ENCODE results near the gene GYG2.
"Not testable (repeated sequence)": the region's sequence is repeated elsewhere in the genome, so short reads cannot be mapped to it uniquely, and the experiment has no call there.

The GYG2 gene

DNA sequence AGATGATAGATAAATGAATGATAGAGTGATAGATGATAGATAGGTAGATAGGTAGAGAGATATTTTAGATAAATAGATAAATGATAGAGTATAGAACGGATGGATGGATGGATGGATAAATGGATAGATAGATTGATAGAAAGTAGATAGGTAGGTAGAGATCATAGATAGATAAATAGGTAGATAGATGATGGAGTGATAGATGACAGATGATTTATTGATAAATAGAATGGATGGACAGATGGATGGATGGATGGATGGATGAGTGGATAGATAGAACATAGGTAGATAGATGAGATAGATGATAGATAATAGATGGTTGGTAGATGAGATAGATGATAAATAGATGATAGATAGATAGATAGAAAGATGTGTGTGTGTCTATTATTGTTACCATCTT is 50.9 kb downstream of the GYG2 start:
- no peak for DNase-seq (ENCODE audit: low read depth)
- H3K4me3 ChIP-seq (ENCODE audit: low read depth, low read length), result no peak overlapping the region
- TF ChIP-seq, protein P1, sequence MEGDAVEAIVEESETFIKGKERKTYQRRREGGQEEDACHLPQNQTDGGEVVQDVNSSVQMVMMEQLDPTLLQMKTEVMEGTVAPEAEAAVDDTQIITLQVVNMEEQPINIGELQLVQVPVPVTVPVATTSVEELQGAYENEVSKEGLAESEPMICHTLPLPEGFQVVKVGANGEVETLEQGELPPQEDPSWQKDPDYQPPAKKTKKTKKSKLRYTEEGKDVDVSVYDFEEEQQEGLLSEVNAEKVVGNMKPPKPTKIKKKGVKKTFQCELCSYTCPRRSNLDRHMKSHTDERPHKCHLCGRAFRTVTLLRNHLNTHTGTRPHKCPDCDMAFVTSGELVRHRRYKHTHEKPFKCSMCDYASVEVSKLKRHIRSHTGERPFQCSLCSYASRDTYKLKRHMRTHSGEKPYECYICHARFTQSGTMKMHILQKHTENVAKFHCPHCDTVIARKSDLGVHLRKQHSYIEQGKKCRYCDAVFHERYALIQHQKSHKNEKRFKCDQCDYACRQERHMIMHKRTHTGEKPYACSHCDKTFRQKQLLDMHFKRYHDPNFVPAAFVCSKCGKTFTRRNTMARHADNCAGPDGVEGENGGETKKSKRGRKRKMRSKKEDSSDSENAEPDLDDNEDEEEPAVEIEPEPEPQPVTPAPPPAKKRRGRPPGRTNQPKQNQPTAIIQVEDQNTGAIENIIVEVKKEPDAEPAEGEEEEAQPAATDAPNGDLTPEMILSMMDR (IDR thresholded peaks at IDR 0.05; ENCODE audit: low read depth, low read length, missing control alignments), result no peak

DNA sequence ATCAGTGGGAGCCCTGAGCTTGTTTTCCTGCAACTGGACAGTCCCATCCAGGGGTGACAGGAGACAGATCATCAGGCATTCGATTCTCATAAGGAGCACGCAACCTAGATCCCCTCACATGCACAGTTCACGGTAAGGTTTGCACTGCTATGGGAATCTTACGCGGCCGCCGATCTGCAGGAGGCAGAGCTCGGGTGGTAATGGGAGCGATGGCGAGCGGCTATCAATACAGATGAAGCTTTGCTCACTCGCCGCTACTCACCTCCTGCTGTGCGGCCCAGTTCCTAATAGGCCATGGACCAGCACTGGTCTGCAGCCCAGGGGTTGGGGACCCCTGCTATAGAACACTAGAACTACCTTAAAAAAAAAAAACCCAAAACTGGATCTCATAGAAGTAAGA is 55.0 kb downstream of the GYG2 start:
- DNase-seq (ENCODE audit: low read depth), result no peak
- no peak overlapping the region for H3K4me3 ChIP-seq (ENCODE audit: low read depth, low read length)
- TF ChIP-seq, protein P1 (IDR thresholded peaks at IDR 0.05; ENCODE audit: low read depth, low read length, missing control alignments), result no peak

DNA sequence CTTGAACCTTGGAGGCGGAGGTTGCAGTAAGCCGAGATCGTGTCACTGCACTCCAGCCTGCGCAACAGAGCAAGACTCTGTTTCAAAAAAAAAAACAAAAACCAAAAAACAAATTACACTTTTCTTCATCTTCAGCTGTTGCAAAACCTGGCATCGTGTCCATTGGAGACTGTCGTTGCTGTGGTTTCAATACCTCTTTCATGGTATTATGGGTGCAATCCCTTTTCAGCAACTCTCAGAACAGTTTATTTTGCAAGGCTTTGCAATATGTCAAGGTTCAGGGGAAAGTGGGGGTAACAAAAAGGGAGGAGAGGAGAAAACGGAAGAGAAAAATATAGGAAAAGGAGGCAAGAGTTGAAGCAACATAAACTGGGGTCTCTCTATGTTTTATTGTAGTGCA is 59.6 kb downstream of the GYG2 start:
- DNase-seq (ENCODE audit: low read depth), result no peak
- no peak overlapping the region for H3K4me3 ChIP-seq (ENCODE audit: low read depth, low read length)
- TF ChIP-seq, protein P1 (IDR thresholded peaks at IDR 0.05; ENCODE audit: low read depth, low read length, missing control alignments), result no peak

DNA sequence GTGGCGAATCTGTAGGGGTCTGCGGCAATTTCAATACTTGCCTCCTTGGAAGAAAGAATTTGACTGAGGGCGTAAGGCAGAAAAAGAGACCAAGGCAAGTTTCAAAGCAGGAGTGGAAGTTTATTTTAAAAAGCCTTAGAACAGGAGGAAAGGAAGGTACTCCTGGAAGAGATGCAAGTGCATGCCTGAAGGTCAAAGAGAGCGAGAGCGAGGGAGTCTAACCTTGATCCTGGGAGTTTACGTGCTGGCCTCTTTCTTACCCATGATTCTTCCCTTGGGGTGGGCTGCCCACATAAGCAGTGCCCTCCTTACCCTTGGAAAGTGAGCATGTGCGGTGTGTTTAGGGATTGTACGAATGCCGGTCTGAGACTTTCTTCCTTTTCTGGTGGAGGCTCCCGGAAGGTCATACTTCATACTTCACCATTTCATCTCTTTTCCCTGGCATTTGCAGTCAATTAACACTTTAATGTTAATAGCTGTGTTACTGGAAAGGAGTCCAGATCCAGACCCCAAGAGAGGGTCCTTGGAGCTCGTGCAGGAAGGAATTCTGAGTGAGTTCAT is 60.4 kb downstream of the GYG2 start:
- DNase-seq (ENCODE audit: low read depth), result no peak
- TF ChIP-seq, protein P1 (IDR thresholded peaks at IDR 0.05; ENCODE audit: low read depth, low read length, missing control alignments), result no peak
- peak overlapping the region; percentile 42; the same call in 1 of the 2 replicates for H3K4me3 ChIP-seq (ENCODE audit: low read depth, low read length)

DNA sequence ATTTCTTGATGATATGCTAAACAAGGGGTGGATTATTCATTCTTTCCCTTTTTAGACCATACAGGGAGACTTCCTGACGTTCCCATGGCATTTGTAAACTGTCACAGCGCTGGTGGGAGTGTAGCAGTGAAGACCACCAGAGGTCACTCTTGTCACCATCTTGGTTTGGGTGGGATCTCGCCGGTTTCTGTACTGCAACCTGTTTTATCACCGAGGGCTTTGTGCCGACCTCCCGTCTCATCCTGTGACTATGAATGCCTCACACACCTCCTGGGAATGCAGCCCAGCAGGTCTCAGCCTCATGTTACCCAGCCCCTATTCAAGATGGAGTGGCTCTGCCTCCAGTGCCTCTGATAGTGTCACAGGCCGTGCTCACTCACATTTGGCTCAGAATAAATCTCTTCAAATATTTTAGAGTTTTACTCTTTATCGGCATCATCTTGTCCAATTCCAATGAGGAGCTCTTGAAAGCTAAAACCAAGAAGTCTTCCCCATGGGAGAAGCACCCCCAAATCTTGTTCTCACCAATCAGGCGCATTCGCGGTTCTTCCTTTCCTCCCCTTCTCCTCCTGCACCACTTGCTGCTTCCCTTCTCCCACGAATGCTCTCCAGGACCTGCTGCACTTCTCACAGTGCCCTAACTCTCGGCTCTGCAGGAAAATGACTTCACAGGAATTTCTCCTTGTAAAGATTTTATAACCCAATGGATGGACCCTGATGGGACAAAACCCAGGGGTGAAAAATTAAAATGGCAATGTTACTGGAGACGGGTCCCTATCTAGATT is 61.2 kb downstream of the GYG2 start:
- TF ChIP-seq, protein P1 (IDR thresholded peaks at IDR 0.05; ENCODE audit: low read depth, low read length, missing control alignments), result peak; percentile 29
- not testable (repeated sequence) for DNase-seq (ENCODE audit: low read depth)
- peak overlapping the region; percentile 42; the same call in 1 of the 2 replicates for H3K4me3 ChIP-seq (ENCODE audit: low read depth, low read length)

DNA sequence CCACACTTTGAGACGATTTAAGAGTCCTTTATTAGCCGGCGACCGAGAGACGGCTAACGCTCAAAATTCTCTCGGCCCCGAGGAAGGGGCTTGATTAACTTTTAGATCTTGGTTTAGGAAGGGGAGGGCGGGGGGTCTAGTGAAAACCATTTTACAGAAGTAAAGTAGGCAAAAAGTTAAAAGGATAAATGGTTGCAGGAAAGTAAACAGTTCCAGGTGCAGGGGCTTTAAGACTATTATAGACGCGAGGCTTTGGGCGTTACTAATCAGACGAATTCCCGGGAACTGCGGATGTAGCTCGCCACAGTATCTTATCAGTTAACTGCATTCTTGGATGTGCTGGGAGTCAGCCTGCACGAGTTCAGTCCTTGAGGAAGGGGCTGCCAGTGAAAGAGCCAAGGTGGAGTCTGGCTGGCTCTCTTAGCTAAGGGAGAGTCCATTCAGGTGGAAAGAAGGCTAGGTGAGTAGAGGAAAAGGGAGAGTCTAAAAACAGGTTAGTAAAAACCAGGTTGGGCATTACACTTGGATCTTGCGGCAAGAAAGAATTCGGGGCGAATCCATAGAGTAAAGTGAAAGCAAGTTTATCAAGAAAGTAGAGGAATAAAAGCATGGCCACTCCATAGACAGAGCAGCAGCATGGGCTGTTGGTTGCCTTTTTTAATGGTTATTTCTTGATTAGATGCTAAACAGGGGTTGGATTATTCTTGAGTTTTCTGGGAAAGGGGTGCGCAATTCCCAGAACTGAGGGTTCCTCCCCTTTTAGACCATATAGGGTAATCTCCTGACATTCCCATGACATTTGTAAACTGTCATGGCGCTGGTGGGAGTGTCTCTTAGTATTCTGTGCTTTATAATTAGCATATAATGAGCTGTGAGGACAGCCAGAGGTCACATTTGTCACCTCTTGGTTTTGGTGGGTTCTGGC is 62.1 kb downstream of the GYG2 start:
- not testable (repeated sequence) for H3K4me3 ChIP-seq (ENCODE audit: low read depth, low read length); DNase-seq (ENCODE audit: low read depth)

DNA sequence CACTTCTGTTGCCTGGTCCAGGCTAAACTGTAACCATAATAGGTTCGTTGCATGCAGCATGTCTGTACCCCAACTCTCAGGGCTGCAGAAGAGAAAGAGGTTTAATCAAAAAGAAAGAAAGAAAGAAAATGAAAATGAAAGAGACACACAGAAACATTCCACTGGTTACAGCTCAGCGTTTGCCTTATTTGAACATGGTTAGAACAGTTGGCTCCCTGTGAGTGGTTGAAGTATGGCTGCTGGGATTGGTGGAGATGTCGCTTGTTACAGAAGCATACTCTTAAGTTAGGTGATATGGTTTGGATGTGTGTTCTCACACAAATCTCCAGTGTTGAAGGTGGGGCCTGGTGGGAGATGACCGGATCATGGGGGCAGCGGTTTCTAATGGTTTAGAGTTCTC is 64.1 kb downstream of the GYG2 start:
- DNase-seq (ENCODE audit: low read depth), result no peak
- no peak overlapping the region for H3K4me3 ChIP-seq (ENCODE audit: low read depth, low read length)
- TF ChIP-seq, protein P1 (IDR thresholded peaks at IDR 0.05; ENCODE audit: low read depth, low read length, missing control alignments), result no peak

Data from GM12864 (cell line).